ENCODE measurements around the gene EML4. TPM values are rescaled to one million over a fixed set of nuclear protein-coding genes. Genes with fewer than 3 reads are reported as not detected.
A peak's percentile ranks its signal among the peaks of the same experiment; 100 is the strongest.

The EML4 gene
- total RNA-seq, 2 experiments from 2014 or later: 67.4 to 69.8 TPM

- POLR2A ChIA-PET: no interaction called here
- intact Hi-C loops (cut with micrococcal nuclease): no loop called here
- no peaks in the 10 kb centered on the region for H3K27me3 Mint-ChIP-seq
- no peak overlapping the region for H3K4me3 Mint-ChIP-seq
- H3K9me3 Mint-ChIP-seq: no peaks in the 10 kb centered on the region
- H3K4me1 Mint-ChIP-seq (ENCODE audit: low read depth): peaks cover 53% of the 10 kb centered on the region
- no peak for DNase-seq
- peaks cover 65% of the 10 kb centered on the region for H3K36me3 Mint-ChIP-seq
- CTCF ChIA-PET: interaction anchor here (1.0 kb wide), 1 partner anchor 29 kb away, joined by 3 read pairs; no protein-coding TSS in a partner anchor
- peak overlapping the region; percentile 30 for H3K27ac Mint-ChIP-seq
Observed at GRCh38 chr2:42298996-42299754, 130.0 kb downstream of the EML4 start.

DNA sequence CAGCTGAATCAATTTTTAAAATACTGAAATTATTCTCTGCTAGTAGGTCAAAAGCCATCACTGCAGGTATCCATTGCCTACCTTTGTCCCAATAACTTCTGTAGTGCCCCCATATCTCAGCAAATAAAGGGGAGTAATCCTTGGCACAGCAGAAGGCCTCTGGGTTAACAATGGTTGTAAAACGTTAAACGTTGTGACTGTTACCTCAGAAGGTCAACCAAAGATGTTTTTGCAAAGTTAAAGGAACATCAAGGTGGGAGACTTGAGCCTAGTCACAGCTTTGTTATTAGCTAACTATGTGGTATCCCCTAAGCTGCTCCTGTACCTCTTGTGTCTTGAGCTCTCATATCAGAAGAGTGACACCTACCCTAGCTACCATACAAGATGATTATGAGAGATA, 131.4 kb downstream of the EML4 start:
- no peak for DNase-seq
- Mint-ChIP-seq H3K4me3 (no peak overlapping the region), H3K9me3 (no peaks in the 10 kb centered on the region), H3K27me3 (no peaks in the 10 kb centered on the region), H3K4me1 (ENCODE audit: low read depth) (peaks cover 49% of the 10 kb centered on the region), H3K36me3 (peaks cover 64% of the 10 kb centered on the region), H3K27ac (no peak overlapping the region)
- intact Hi-C loops (cut with micrococcal nuclease): no loop called here
- CTCF ChIA-PET: interaction anchor here (2.0 kb wide), 1 partner anchor 28 kb away, joined by 8 read pairs; no protein-coding TSS in a partner anchor
- POLR2A ChIA-PET: no interaction called here

DNA sequence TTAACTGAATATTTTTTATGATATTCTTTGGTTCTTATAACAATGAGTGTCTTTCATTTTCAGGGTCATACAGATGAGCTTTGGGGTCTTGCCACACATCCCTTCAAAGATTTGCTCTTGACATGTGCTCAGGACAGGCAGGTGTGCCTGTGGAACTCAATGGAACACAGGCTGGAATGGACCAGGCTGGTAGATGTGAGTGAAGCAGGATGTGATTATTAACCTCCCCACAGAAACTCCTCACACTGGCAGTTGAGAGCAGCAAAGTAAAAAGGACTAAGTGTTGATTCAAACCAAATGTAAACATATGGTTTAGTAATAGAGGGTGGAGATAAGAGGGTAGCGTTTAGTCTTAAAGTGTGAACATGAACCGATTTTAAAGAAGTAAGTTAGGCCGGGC, 134.1 kb downstream of the EML4 start:
- DNase-seq: no peak
- Mint-ChIP-seq H3K27ac (no peak overlapping the region), H3K27me3 (no peaks in the 10 kb centered on the region), H3K9me3 (no peaks in the 10 kb centered on the region), H3K36me3 (peaks cover 54% of the 10 kb centered on the region), H3K4me3 (no peak overlapping the region), H3K4me1 (ENCODE audit: low read depth) (peaks cover 35% of the 10 kb centered on the region)
- POLR2A ChIA-PET: no interaction called here
- intact Hi-C loops (cut with micrococcal nuclease): no loop called here
- CTCF ChIA-PET: no interaction called here

- Mint-ChIP-seq H3K27me3 (no peaks in the 10 kb centered on the region), H3K4me3 (no peak overlapping the region), H3K9me3 (no peaks in the 10 kb centered on the region), H3K27ac (no peak overlapping the region), H3K4me1 (ENCODE audit: low read depth) (peaks cover 31% of the 10 kb centered on the region), H3K36me3 (peaks cover 47% of the 10 kb centered on the region)
- POLR2A ChIA-PET: no interaction called here
- intact Hi-C loops (cut with micrococcal nuclease): no loop called here
- no peak for DNase-seq
- CTCF ChIA-PET: no interaction called here
Observed at GRCh38 chr2:42304059-42304713, 135.0 kb downstream of the EML4 start.

DNA sequence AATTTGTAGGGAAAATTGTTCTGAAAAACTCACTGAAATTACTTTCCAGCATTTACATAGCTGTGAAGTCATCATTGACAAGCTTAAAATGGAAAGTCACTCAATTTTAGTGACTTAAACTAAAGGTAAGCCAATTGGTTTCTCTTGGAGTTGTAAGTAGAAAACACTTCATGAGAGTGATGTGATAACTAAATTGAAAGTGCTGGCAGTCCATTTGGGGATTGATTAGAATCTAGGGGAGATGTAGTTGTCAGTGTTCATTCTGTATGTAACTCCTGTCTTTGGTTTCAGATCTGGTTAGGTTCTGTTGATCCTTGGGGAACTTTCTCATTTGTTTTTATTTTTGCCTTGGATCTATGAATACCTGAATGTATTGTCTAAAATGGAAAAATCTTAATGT, 138.0 kb downstream of the EML4 start:
- CTCF ChIA-PET: no interaction called here

GRCh38 chr2:42309366-42309765, 140.2 kb downstream of the EML4 start:
- Mint-ChIP-seq H3K27me3 (no peaks in the 10 kb centered on the region), H3K27ac (no peak overlapping the region), H3K4me1 (ENCODE audit: low read depth) (peaks cover 20% of the 10 kb centered on the region), H3K9me3 (no peaks in the 10 kb centered on the region), H3K4me3 (no peak overlapping the region), H3K36me3 (peaks cover 24% of the 10 kb centered on the region)
- no peak for DNase-seq
- ChIA-PET POLR2A (no interaction called here), CTCF (no interaction called here)
- intact Hi-C loops (cut with micrococcal nuclease): no loop called here

More for the DNA sequence above, 138.0 kb downstream of the EML4 start:
- H3K27ac Mint-ChIP-seq: no peak overlapping the region
- peaks cover 35% of the 10 kb centered on the region for H3K36me3 Mint-ChIP-seq
- H3K9me3 Mint-ChIP-seq: no peaks in the 10 kb centered on the region
- DNase-seq: no peak
- H3K27me3 Mint-ChIP-seq: no peaks in the 10 kb centered on the region
- POLR2A ChIA-PET: no interaction called here
- intact Hi-C loops (cut with micrococcal nuclease): no loop called here
- no peak overlapping the region for H3K4me3 Mint-ChIP-seq
- H3K4me1 Mint-ChIP-seq (ENCODE audit: low read depth): peaks cover 22% of the 10 kb centered on the region

DNA sequence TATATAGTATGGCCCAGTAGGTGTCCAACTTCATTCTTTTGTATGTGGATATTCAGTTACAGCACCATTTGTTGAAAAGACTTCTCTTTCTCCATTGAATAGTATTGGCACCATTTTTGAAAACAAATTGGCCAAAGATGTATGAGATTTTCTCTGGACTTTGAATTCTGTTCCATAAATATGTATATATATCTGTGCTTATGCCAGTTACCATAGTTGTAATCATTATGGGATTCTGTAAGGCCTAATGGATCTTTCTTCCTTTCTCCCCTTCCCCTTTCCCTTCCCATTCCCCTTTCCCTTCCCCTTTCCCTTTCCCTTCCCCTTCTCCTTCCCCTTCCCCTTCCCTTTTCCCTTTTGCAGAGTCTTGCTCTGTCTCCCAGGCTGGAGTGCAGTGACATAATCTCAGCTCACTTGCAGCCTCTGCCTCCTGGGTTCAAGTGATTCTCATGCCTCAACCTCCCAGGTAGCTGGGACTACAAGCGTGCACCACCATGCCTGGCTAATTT, 140.9 kb downstream of the EML4 start:
- ChIA-PET POLR2A (no interaction called here), CTCF (interaction anchor here (0.9 kb wide), 1 partner anchor 18 kb away, joined by 3 read pairs; no protein-coding TSS in a partner anchor)
- intact Hi-C loops (cut with micrococcal nuclease): no loop called here
- Mint-ChIP-seq H3K9me3 (no peaks in the 10 kb centered on the region), H3K27ac (peak overlapping the region; percentile 47), H3K36me3 (peaks cover 27% of the 10 kb centered on the region), H3K27me3 (no peaks in the 10 kb centered on the region), H3K4me3 (no peak overlapping the region), H3K4me1 (ENCODE audit: low read depth) (peaks cover 27% of the 10 kb centered on the region)
- no peak for DNase-seq

DNA sequence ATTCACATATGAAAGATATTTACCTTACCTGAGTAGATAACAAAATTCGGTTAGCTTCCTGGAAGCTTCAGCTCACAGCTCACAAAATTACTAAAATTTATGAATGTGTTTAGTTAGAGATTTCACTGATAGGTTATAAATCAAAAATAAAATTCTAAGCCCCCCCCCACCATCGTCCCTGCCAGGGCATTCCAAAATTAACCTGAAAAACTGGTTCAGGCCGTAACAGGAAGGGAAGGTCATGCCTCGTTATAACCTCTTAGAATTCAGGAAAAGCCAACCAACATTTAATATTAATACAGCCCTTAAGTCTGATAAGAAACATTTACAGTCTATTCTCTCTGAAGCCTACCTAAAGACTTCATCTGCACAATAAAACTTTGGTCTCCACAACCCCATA, 143.0 kb downstream of the EML4 start:
- Mint-ChIP-seq H3K27me3 (no peaks in the 10 kb centered on the region), H3K36me3 (peaks cover 28% of the 10 kb centered on the region), H3K4me3 (no peak overlapping the region), H3K27ac (no peak overlapping the region), H3K4me1 (ENCODE audit: low read depth) (peaks cover 30% of the 10 kb centered on the region), H3K9me3 (no peaks in the 10 kb centered on the region)
- DNase-seq: no peak
- intact Hi-C loops (cut with micrococcal nuclease): no loop called here
- ChIA-PET POLR2A (no interaction called here), CTCF (no interaction called here)

DNA sequence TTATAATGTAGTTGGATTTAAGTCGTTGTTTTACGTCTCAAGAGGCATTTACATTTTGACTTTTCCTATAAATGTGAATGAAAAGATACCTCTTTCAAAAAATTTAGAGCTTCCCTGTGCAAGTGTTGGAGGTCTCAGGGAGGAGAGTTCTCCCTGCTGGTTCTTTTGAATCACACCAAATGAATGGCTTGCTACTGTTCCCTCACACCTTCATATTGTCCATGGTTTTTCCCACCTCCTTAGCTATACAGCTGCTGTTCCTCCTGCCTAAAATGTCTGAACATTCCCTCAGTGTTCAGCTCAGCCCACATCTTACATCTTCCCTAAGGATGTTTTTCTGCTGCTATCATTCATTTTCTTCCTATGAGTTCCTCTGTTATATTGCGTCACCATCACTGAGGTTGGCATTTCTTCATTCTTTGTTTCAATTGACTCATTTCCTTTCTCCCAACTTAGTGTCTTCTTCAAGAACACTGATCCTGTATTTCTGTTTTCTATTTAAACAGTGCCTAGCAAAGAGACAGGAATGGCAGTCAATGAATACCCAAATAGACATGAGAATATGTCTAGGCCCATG, 145.8 kb downstream of the EML4 start:
- Mint-ChIP-seq H3K36me3 (peaks cover 34% of the 10 kb centered on the region), H3K27ac (peak overlapping the region; percentile 54), H3K4me3 (no peak overlapping the region), H3K4me1 (ENCODE audit: low read depth) (peaks cover 29% of the 10 kb centered on the region), H3K27me3 (no peaks in the 10 kb centered on the region), H3K9me3 (no peaks in the 10 kb centered on the region)
- CTCF ChIA-PET: interaction anchor here (0.6 to 3.2 kb wide), 2 partner anchors 7 to 13 kb away, joined by 4 to 15 read pairs; no protein-coding TSS in a partner anchor
- no peak for DNase-seq
- intact Hi-C loops (cut with micrococcal nuclease): loop anchor here (5.0 kb wide), 1 partner anchor 47 kb away; the partner anchor contains the start of gene COX7A2L
- POLR2A ChIA-PET: interaction anchor here (0.6 kb wide), 1 partner anchor 486 kb away, joined by 4 read pairs; no protein-coding TSS in a partner anchor

- H3K27ac Mint-ChIP-seq: no peak overlapping the region
- H3K4me3 Mint-ChIP-seq: no peak overlapping the region
- peaks cover 34% of the 10 kb centered on the region for H3K4me1 Mint-ChIP-seq (ENCODE audit: low read depth)
- intact Hi-C loops (cut with micrococcal nuclease): loop anchor here (5.0 kb wide), 1 partner anchor 46 kb away; the partner anchor contains the start of gene COX7A2L
- ChIA-PET CTCF (interaction anchor here (1.3 to 3.2 kb wide), 3 partner anchors 12 to 233 kb away, joined by 3 to 15 read pairs (median 4); no protein-coding TSS in a partner anchor), POLR2A (interaction anchor here (0.7 kb wide), 1 partner anchor 10 kb away, joined by 3 read pairs; no protein-coding TSS in a partner anchor)
- H3K36me3 Mint-ChIP-seq: peaks cover 40% of the 10 kb centered on the region
- no peaks in the 10 kb centered on the region for H3K9me3 Mint-ChIP-seq
- no peak for DNase-seq
- no peaks in the 10 kb centered on the region for H3K27me3 Mint-ChIP-seq
Observed at GRCh38 chr2:42315844-42316470, 146.8 kb downstream of the EML4 start.

- Mint-ChIP-seq H3K4me1 (ENCODE audit: low read depth) (peaks cover 39% of the 10 kb centered on the region), H3K4me3 (no peak overlapping the region), H3K27me3 (no peaks in the 10 kb centered on the region), H3K9me3 (no peaks in the 10 kb centered on the region), H3K36me3 (peaks cover 40% of the 10 kb centered on the region), H3K27ac (peak overlapping the region; percentile 58)
- ChIA-PET CTCF (interaction anchor here (1.5 to 3.2 kb wide), 2 partner anchors 11 to 220 kb away, joined by 3 to 15 read pairs; no protein-coding TSS in a partner anchor), POLR2A (interaction anchor here (0.6 kb wide), 1 partner anchor 270 kb away, joined by 3 read pairs; no protein-coding TSS in a partner anchor)
- DNase-seq: no peak
- intact Hi-C loops (cut with micrococcal nuclease): loop anchor here (5.0 kb wide), 1 partner anchor 45 kb away; the partner anchor contains the start of gene COX7A2L
Observed at GRCh38 chr2:42316910-42317309, 147.8 kb downstream of the EML4 start.
